GM18907 (cell line): ENCODE data around the gene KCTD11.
"Not testable (repeated sequence)": the region's sequence is repeated elsewhere in the genome, so short reads cannot be mapped to it uniquely, and the experiment has no call there.

Experiments used
- ATAC-seq: cut with Tn5 transposase; IDR thresholded peaks from one replicate; pipeline ENCODE4 v1.9.1; 2021; ENCODE audit warnings: mild to moderate bottlenecking, moderate library complexity; ENCODE audit not compliant: unreplicated experiment

Gene KCTD11

DNA sequence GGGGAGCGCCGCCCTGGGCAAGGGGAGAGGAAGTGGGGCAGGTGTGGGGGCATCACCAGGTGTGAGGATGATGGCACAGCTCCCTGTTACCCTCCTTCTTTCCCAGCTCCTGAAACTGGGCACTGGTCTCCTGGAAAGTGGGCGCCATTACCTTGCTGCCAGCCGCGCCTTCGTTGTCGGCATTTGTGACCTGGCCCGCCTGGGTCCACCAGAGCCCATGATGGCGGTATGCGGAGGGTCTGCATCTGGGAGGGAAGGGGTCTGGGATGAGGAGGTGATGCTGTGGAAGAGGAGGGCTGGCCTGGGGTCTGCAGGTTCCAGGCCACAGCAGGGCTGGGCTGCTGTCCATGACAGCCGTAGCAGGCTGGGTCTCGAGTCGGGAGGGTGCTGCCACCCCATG lies 10.1 kb upstream of the KCTD11 start:
- ATAC-seq: no peak

DNA sequence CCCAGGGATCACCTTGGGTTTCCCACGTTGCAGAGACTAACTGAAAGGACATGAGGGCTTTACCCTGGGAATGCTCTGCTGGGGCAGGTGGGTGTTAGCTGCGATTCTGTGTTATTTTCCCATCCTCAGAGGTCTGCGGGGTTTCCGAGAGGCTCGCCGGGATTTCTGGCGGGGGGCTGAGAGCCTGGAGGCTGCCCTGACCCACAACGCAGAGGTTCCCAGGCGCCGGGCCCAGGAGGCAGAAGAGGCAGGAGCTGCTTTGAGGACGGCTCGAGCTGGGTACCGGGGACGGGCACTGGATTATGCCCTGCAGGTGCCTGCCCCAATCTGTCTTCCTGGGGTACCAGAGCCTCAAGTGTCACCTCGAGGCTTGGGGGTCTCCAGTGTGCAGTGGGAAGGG lies 8.7 kb upstream of the KCTD11 start:
- ATAC-seq: no peak

DNA sequence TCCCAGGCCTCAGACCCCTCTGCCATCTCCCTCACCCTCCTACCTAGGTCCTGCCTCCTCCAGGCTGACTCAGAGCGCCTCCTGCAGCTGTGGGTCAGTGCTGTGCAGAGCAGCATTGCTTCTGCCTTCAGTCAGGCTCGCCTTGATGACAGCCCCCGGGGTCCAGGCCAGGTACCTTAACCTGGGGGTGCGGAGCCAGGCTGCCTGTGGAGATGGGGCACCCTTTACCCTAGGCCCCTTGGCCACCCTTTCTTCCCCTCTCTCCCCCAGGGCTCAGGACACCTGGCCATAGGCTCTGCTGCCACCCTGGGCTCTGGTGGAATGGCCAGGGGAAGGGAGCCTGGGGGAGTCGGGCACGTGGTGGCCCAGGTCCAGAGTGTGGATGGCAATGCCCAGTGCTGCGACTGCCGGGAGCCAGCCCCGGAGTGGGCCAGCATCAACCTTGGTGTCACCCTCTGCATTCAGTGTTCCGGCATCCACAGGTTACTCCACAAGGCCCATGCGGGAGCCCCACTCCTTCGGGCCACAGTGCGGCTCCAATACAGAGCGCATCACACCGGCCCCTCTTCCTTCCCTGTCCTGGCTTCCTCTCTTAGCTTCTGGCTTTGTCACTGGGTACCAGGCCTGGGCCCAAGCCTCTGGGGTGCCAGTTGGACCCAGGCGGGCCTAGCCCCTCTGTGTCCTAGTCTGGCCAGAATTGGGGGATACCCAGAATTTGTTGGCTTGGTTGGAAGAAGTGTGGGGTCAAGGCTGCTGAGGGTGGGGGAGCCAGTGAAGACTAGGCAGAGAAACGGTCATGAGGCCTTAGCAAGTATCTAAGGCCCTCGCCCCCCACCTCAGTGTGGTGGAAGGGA lies 5.0 kb upstream of the KCTD11 start:
- ATAC-seq: no peak

DNA sequence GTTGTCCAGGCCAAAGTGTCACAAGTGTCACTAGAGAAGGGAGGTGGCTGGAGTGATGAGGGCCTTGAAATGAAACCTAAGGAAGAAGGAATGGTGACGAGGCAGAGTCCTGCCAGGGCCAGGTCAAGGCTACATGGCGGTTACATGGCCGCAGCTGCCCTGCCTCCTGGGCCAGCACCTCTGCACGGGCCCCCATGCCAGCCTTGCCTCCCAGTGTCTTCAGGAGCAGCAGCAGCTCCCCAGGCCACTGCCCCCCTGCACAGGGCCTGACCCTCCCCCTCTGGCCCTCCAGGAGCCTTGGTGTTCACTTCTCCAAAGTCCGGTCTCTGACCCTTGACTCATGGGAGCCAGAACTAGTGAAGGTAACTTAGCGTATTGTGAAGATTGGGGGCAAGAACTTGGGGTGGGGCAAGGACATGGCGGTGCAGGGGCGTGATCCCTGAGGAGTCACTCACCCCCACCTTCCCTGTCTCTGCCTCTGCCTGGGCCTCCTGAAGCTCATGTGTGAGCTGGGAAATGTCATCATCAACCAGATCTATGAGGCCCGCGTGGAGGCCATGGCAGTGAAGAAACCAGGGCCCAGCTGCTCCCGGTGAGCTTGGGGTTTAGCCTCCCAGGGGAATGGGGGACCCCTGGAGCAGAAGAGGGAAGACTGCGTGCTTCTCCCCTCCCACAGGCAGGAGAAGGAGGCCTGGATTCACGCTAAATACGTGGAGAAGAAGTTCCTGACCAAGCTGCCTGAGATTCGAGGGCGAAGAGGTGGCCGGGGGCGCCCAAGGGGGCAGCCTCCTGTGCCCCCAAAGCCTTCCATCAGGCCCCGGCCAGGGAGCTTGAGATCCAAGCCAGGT lies 4.1 kb upstream of the KCTD11 start:
- ATAC-seq: no peak

DNA sequence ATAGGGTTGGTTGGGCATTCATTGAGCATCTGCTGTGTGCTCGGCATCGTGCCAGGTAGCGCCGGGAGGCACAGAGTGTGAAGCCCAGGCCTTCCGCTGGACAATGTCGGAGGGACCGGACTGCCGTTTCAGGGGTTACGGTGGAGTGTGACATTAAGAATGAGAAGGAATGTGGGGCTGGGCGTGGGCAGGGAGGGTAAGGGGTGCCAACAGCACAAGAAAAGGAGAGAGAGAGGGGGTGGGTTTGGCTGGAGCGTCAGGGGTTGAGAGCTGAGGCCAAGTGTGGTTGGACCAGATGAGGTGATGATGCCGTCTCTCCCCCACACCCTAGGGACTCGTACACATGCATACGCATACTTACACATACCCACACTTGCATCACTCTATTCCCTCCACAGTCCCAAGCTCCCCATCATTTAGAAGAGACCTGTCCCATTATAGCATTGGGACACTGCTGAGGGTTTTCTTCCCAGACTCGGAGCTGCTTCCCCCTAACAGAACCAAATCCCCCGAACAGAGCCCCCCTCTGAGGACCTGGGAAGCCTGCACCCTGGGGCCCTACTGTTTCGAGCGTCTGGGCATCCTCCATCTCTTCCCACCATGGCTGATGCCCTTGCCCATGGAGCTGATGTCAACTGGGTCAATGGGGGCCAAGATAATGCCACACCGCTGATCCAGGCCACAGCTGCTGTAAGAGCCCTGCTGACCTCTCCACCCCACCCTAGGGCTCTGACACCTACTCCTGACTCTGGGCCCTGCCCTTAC lies 3.3 kb upstream of the KCTD11 start:
- no peak for ATAC-seq

DNA sequence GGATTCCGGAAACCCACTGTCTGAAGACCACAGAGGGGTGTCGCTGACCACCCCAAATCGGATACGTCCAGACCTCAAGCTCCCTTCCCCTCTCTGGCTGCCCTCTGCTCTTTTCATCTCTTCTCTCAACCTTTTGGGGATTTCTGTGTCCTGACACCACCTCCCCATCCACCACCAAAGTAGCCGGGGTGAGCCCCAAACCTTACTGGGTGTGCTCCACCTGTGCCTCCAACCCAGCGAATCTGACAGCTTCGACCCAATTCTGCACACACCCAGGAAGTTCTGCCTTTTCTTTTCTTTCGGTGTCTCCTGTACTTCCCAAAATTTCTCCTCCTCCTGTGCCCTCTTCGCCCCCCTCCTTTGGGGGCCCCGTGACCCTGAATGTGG lies 534 bp downstream of the KCTD11 start:
- ATAC-seq: no peak

DNA sequence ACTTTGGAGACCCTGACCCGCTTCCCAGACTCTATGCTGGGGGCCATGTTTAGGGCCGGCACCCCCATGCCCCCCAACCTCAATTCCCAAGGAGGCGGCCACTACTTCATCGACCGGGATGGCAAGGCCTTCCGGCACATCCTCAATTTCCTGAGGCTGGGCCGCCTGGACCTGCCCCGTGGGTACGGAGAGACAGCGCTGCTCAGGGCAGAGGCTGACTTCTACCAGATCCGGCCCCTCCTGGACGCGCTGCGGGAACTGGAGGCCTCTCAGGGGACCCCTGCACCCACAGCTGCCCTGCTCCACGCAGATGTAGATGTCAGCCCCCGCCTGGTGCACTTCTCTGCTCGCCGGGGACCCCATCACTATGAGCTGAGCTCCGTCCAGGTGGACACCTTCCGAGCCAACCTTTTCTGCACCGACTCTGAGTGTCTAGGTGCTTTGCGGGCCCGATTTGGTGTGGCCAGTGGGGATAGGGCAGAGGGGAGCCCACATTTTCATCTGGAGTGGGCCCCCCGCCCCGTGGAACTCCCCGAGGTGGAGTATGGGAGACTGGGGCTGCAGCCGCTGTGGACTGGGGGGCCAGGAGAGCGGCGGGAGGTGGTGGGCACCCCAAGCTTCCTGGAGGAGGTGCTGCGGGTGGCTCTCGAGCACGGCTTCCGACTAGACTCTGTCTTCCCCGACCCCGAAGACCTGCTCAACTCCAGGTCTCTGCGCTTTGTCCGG lies 1.1 kb downstream of the KCTD11 start:
- ATAC-seq: no peak

DNA sequence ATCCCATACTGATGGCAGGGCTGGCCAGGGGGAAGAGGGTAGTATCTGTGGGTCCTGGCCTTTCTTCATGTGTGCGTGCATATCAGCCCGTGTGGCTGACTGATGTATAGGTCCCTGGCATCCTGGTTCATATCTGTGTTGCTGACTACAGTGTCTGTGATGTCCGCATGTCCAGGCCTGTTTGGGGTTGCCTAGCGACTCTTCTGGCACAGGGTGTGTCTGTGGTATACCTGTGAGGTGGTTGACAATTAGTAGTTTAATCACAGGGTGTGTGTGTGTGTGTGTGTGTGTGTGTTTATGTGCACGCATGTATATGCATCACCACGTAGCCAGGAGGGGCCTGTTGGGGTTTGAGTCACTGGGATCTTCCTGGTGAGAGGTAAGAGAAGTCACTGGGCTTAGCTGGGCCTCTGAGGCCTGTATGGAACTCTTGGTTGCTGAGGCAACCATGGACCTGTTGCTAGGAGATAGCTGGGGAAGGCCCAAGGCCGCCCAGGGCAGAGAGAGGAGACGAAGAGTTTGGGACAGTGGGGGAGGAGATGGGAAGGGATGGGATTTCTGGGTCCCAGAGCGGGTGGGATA lies 2.4 kb downstream of the KCTD11 start:
- ATAC-seq: no peak

DNA sequence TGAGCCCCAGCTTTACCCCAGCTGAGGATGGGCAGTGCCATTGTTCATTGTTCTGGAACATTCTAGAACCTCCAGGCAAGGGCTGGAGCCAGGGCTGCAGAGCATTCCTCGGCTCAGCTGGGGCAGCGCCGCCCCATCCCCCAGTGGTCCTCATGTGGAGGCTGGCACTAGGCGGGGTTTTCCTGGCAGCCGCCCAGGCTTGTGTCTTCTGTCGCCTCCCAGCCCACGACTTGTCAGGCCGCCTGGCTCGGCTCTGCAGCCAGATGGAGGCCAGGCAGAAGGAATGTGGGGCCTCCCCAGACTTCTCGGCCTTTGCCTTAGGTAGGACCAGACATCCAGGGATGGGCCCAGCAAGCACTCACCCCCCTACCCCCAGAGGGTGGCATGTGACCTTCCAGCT lies 3.1 kb downstream of the KCTD11 start, which contains the start of gene TMEM95:
TMEM95 (plus strand) TSS at position 104 of the 400 bp plus-strand sequence; CDS start at position 153, 49 bp downstream.
- no peak for ATAC-seq

DNA sequence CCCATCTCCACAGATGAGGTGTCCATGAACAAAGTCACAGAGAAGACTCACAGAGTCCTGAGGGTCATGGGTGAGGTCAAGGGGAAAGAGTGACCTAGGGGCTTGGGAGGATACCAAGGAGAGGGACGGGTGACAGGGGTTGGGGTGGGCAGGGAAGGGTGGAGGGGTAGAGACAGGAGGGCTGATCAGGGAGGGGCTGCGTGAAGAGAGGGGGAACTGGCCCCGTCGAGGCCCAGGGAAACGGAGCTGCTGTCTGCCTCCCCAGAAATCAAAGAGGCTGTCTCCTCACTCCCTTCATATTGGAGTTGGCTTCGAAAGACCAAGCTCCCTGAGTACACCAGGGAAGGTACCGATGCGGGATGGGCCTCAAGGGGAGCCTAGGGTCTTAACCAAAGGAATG lies 3.6 kb downstream of the KCTD11 start:
- no peak for ATAC-seq

DNA sequence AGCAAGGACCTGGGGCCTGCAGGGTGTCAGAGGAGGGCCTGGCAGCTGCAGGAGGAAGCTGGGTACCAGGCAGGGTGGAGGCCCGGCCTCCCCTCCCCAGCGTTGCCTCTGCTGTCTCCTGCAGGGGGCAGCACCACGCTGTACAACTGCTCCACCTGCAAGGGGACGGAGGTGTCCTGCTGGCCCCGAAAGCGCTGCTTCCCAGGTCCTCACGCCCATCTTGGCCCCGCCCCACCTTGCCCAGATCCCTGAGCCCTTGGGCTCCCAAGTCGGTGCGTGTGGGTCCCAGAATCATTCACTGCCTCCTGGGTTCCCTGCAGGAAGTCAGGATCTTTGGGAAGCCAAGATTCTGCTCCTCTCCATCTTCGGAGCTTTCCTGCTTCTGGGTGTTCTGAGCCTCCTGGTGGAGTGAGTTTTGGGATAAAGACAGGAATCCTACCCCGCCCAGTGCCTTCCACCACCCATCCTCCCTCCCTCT lies 4.1 kb downstream of the KCTD11 start:
- peak; percentile 30 for ATAC-seq

DNA sequence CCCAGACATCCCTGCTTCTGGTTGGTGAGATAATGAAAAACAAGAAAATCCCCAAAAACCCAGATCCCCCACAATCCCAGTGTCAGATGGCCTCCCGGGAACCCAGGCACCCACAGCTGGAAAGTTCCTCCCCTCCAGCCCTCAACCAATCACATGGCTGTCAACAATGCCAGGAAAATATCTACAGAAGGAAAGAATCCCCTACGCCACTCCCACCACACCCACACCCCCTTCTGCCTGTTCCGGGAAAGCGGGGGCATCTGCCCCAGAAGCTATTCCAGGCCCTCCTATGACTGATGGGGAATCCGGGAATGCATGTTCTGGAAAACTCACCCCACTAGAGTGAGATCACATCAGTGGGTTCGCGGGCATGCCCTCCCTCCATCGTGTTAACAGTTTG lies 4.8 kb downstream of the KCTD11 start:
- no peak for ATAC-seq

DNA sequence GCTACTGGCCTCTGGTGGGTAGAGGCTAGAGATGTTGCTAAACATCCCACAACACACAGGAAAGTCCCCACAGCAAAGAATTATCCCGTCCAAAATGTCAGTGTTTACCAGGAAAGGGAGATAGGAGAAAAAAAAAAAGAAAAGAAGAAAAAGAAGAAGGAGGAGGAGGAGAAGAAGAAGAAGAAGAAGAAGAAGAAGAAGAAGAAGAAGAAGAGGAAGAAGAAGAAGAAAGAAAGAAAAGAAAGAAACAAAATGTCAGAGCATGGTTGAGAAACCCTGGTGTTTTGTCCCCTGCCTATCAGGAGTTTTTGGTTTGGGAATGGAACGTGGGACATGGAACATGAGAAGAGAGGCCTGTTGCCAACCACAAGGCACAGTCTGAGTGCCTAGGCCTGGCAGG lies 5.4 kb downstream of the KCTD11 start:
- no peak for ATAC-seq

DNA sequence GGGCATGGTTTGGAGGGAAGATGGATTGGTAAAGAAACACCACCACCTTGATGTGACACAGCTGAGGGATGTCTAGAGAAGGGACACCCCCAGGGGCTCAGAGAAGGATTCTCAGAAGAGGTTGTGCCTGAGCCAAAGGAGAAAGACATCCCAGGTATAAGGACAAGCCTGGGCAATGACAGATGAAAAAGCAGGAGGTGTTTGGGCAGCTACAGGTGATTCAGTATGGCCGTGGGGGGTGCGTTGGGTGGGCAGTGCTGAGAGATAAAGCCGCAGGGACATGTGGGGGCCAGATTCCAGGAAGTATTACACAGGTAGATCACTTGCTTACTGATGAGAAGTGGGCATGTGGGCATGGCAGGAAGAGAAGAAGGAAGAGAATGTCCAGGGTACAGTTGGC lies 9.9 kb downstream of the KCTD11 start:
- ATAC-seq: no peak

DNA sequence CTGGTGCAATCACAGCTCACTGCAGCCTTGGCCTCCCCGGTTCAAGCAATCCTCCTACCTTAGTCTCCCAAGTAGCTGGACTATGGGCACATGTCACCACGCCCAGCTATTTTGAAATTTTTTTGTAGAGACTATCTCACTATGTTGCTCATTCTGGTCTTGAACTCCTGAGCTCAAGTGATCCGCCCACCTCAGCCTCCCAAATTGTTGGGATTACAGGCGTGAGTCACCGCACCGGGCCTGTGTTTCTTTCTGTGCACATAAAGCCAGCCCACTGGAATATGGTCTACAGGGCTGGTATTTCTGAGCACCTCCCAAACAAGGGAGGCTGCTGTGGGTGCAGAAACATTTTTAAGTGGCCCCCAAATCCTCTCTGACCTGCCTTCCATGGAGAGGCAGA lies 11.3 kb downstream of the KCTD11 start:
- ATAC-seq: no peak

DNA sequence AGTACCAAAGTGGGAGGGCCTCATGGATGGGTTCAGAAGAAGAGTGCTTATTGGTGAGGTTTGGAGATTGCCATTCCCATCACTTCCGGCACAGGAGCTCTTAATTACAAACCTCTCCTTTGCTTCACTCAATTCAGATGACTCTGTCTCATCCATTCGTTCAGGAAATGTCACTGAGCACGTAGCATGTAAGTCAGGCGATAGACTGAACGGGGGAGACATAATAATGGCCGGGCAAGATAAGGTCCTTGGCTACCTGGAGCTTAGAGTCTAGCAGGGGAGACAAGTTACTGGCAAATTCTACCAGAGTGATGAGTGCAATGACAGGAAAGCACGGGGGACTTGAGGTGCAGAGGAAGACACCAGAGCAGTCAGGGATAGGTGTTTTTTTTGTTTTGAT lies 14.0 kb downstream of the KCTD11 start:
- not testable (repeated sequence) for ATAC-seq

DNA sequence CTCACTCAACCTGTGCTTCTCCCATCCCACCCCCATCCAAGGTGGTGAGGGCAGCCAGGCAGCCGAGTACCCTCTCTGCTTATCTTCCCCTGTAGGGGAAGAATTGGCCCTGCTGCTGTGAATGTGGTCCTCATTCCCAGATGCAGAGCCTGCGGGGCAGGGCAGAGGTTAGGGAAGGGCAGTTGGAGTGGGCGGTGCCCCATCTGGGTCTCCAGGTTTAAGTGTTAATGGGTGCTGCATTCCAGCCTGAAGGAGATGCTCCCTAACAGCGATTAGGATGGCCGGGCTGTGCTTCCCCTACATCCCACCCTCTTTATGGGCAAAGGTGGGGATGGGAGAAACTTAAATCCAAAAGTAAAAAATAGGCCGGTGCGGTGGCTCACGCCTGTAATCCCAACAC lies 15.1 kb downstream of the KCTD11 start:
- ATAC-seq: no peak

DNA sequence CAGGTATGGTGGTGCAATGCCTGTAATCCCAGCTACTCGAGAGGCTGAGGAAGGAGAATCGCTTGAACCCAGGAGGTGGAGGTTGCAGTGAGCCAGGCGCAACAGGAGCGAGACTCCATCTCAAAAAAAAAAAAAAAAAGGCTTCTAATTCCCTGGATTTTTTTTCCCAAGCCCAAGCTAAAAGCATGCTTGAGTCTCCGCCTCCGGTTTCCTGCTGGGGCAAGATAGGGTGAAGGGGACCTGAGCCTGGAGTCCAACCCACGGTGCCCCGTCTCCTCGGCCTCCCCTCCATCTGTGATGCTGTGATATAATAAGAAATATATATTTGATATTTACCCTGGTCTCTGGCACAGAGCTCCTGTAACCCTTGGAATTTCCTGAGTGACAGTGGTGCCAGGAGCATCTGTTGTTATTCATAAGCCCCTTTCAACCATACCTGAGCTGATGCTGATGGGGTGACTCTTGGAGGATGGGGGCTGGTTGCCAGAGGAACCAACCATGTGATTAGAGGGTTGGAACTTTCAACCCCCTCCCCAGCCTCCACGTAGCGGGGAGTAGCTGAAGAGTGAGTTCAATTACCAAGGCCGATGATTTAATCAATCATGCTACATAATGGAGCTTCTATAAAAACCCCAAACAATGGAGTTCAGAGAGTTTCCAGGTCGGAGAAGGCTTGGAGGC lies 16.1 kb downstream of the KCTD11 start:
- ATAC-seq: no peak

DNA sequence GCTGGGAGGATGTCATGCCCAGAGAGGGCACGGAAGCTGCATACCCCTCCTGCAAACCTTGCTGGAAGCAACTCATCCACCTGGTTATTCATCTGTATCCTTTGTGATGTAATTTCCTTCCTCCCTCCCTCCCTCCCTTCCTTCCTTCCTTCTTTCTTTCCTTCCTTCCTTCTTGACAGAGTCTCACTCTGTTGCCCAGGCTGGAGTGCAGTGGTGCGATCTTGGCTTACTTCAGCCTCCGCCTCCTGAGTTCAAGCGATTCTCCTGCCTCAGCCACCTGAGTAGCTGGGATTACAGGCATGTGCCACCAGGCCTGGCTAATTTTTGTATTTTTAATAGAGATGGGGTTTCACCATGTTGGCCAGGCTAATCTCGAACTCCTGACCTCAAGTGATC lies 16.6 kb downstream of the KCTD11 start:
- not testable (repeated sequence) for ATAC-seq

DNA sequence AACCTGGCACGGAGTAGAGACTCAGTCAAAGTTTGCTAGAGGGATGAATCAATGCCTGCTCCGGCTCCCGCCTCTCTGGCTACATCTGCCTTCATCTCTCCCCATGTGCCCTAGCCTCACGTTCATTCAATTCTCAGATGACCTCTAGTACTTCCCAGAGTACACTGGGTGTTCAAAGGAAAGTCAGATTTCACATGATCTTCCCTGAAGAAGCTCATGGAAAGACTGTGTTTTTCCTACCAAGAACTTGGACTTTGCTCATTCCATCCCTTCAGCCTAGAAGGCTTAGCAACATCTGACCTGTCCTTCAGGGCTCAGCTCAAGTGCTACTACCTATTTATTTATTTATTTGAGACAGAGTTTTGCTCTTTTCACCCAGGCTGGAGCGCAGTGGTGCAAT lies 17.9 kb downstream of the KCTD11 start:
- ATAC-seq: no peak
